Measurements from ENCODE around the gene HAP1.
A peak's percentile ranks its signal among the peaks of the same experiment; 100 is the strongest.
"Not testable (repeated sequence)": the region's sequence is repeated elsewhere in the genome, so short reads cannot be mapped to it uniquely, and the experiment has no call there.

HAP1 gene

DNA sequence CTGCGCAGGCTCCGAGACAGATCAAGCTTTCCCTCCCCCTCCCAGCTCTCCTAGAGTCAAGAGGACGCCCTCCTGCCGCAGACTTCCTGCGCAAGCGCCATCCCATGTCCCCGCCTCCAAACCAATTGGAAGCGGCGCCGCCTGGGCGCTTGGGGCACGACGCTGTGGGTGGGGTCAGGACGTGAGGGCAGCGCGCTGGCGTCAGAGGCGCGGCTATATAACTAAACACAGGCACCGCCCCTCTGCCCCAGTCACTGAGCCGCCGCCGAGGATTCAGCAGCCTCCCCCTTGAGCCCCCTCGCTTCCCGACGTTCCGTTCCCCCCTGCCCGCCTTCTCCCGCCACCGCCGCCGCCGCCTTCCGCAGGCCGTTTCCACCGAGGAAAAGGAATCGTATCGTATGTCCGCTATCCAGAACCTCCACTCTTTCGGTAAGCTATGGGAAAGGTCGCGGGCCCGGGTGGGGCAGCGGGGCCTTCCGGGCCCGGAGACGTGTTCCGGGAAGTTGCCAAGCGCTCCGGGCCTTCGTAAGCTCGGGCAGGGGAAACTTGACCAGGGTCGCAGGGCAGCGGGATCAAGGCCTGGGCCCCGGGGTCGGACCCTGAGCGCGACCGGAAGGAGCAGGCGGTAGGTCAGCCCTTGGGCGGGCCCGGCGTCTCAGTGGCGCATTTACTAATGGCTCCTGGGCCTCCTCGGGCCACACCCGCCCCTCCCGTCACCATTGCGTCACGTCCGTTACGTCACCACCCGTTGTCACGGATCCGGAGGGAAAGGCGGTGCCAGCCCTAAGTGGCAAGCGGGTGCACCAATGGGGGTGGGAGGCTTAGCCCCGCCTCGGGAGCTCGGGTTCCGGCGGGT is 45.6 kb downstream of the HAP1 start, which contains the start of gene EIF1:
Gene EIF1 (plus strand): TSS at position 245 of the 856 bp plus-strand sequence. CDS start 154 bp downstream, at position 399.
- DNase-seq = peak; percentile 99

GRCh38 chr17:41687828-41688640 is 46.4 kb downstream of the HAP1 start:
- DNase-seq = no peak

DNA sequence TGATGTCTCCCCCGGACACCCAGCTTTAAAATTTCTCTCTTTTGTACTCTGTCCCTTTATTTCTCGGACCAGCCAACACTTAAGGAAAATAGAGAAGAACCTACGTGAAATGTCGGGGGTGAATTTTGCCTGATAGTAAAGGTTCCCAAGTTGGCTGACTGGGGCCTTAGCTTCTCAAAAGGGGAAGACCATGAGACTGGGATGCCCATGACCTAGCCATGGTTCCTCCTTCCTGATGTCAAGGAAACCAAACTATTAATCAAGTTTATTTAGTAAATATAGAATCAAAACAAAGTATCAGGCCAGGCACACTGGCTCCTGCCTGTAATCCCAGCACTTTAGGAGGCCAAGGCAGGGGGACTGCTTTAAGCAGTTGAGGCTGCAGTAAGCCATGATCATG is 48.2 kb downstream of the HAP1 start:
- no peak for DNase-seq

DNA sequence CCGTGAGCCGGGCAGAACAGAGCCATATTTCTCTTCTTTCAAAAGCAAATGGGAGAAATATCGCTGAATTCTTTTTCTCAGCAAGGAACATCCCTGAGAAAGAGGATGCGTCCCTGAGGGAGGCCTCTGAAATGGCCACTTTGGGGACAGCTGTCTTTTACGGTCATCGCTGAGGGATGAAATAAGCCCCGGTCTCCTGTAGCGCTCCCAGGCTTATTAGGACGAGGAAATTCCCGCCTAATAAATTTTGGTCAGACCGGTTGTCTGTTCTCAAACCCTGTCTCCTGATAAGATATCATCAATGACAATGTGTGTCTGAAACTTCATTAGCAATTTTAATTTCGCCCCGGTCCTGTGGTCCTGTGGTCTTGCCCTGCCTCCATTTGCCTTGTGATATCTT is 48.7 kb downstream of the HAP1 start:
- DNase-seq = not testable (repeated sequence)

GRCh38 chr17:41684035-41684434 is 50.4 kb downstream of the HAP1 start:
- no peak for DNase-seq

GRCh38 chr17:41683441-41684007 is 50.9 kb downstream of the HAP1 start:
- peak; percentile 70 for DNase-seq

- no peak for DNase-seq
These were observed 51.8 kb downstream of the HAP1 start for GRCh38 chr17:41682631-41683030.

DNA sequence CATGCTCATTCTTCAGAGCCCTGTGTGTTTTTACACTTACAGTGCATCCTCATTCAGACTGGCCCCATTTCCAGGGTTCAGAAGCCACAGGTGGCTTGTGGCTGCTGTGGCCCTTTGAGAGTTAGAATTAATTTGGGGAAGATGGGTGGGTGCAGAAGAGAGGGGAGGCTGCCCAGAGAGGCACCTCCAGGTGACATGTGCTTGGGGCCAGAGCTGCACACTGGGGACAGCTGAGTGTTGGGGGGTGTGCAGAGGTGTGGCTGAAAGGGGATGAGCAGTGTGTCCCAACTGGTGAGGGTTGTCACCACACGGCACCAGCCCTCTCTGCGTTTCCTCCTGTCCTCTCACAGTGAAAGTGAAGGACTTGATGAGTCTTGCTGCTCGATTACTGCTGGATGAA is 52.7 kb downstream of the HAP1 start:
- DNase-seq = no peak

DNA sequence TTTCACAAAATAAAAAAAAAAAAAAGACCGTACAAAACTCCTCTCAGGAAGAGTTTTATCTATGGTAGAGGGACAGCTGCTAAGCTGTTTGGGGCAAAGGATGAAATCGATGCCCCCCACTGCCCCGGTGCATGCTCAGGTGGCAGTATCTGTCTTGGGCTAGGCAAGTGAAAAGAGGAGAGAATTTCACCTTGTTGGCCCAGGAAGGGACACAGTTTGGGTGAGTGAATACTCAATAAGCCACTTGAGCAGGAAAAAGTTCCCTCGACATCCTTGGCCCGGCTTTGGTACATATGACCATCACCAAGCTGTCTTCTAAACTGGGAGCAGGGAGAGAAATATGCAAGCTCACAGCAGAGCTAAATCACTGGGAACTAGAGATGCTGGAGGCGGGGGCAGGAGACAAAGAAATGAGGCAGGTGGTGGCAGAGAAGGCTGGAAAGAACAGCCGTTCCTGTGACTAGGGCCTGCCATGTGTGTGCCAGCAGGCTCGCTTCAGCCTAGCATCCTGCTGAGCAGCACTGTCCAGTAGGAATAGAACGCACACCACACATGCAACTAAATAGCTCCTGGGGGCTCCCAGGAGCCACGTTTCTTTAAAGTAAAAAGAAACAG is 53.9 kb downstream of the HAP1 start:
- DNase-seq = peak; percentile 50

DNA sequence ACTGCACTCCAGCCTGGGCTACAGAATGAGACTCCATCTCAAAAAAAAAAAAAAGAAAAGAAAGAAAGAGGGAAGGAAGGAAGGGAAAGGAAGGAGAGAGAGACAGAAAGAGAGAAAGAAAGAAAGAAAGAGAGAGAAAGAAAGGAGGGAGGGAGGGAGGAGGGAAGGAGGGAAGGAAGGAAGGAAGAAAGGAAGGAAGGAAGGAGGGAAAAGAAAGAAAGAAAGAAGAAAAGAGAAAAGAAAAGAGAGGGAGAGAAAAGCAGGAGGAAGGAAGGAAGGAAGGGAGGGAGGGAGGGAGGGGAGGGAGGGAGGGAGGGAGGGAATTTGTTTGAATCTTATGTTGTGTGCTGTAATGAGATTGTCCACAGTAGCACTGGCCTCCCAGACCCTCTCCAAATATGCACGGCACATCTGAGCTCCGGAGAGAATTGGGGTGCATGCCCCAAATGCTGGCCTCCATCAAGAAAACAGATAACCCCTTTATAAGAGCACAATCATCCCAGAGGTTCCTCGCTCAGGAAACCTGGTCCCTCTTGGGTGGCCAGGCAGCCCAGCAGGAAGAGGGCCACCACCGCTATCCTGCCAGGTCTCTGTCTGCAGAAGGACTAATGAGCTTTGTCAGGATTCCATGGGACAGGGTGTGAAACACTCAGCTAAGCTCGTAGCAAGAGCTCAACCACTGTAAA is 54.6 kb downstream of the HAP1 start:
- no peak for DNase-seq

GRCh38 chr17:41678907-41679739 is 55.3 kb downstream of the HAP1 start:
- no peak for DNase-seq

GRCh38 chr17:41678411-41678906 is 56.0 kb downstream of the HAP1 start:
- no peak for DNase-seq

- DNase-seq = no peak
These were observed 58.4 kb downstream of the HAP1 start for GRCh38 chr17:41676058-41676419.

- not testable (repeated sequence) for DNase-seq
These were observed 59.0 kb downstream of the HAP1 start for GRCh38 chr17:41675157-41676057.

Data from retina (tissue), 1 donor.